Endothelial cell of umbilical vein (primary cell): ENCODE data around the gene STRBP. TPM values are rescaled to one million over a fixed set of nuclear protein-coding genes. Genes with fewer than 3 reads are reported as not detected.

Source experiments
- BruUV-seq: library from RNA; stranded (reverse); fragments of 400-500 nt; replicated peaks from 2 replicates; lab custom pipeline; 2021; lab: Mats Ljungman, UMichigan
- CTCF ChIA-PET: fragments of 300-600, 350-600 bp; sonication (Branson Sonifier 250); formaldehyde crosslinking; loops from one replicate; lab custom pipeline; 2021; ENCODE audit warnings: antibody characterized with exemption, inconsistent platforms; lab: Charles Lee
- POLR2A ChIA-PET: fragments of 300-600, 350-600 bp; sonication (Branson Sonifier 250); formaldehyde crosslinking; loops from one replicate; lab custom pipeline; 2021; ENCODE audit warnings: antibody characterized with exemption, inconsistent platforms; lab: Charles Lee
- DNase-seq: peaks from one replicate; pipeline ENCODE4 v3.0.0-alpha.2; 2011; ENCODE audit warnings: low read depth, low spot score
- FAIRE-seq: peaks from 2 replicates; lab custom pipeline; 2011; peaks lifted over from hg19 to GRCh38; lab: Jason Lieb, UNC
- H2AFZ ChIP-seq: 2 replicates; pipeline ENCODE4 v1.6.0; 2012; ENCODE audit warnings: low read depth, low read length, control low read depth, inconsistent platforms
- H3K27ac ChIP-seq: 2 replicates; pipeline ENCODE4 v1.5.1; 2011; ENCODE audit warnings: low read depth, mild to moderate bottlenecking, control low read depth, low read length, moderate library complexity; ENCODE audit not compliant: insufficient read depth
- H3K27me3 ChIP-seq, 2 experiments: 2 replicates each; pipeline versions ENCODE4 v1.6.0 to v1.6.1; 2011; ENCODE audit warnings: low read length in 2 of 2, mixed read lengths in 1 of 2; ENCODE audit not compliant: control insufficient read depth in 2 of 2, insufficient read depth in 2 of 2
- H3K36me3 ChIP-seq, 2 experiments: 2 replicates in 1 of 2; 3 replicates in 1 of 2; pipeline ENCODE4 v1.5.1; 2011; ENCODE audit warnings: low read length in 2 of 2, mild to moderate bottlenecking in 1 of 2, moderate library complexity in 1 of 2; ENCODE audit not compliant: control insufficient read depth in 2 of 2, insufficient read depth in 2 of 2; ENCODE audit errors: extremely low read depth in 1 of 2
- H3K4me1 ChIP-seq: 3 replicates; pipeline ENCODE4 v1.5.1; 2011; ENCODE audit warnings: mild to moderate bottlenecking, low read length; ENCODE audit not compliant: control insufficient read depth, insufficient read depth; ENCODE audit errors: extremely low read depth
- H3K4me2 ChIP-seq: 2 replicates; pipeline ENCODE4 v1.6.1; 2011; ENCODE audit warnings: low read length, control low read depth, mixed read lengths; ENCODE audit not compliant: insufficient read depth
- H3K4me3 ChIP-seq, 3 experiments: fragments of 200-600 bp in 1 of 3; sonication (generic), shearing (Covaris generic) in 1 of 3; replicated peaks in 1 of 3; 2 replicates each; pipeline ENCODE4 v1.5.1; 2011 to 2016; ENCODE audit warnings: control low read depth in 3 of 3, low read length in 3 of 3, mild to moderate bottlenecking in 2 of 3, inconsistent platforms in 1 of 3, low read depth in 1 of 3, moderate library complexity in 1 of 3; ENCODE audit not compliant: insufficient read depth in 1 of 3
- H3K79me2 ChIP-seq: 2 replicates; pipeline ENCODE4 v1.6.0; 2012; ENCODE audit warnings: low read length, inconsistent platforms; ENCODE audit not compliant: control insufficient read depth, insufficient read depth
- H3K9ac ChIP-seq: replicated peaks from 2 replicates; pipeline ENCODE3; 2011; ENCODE audit warnings: low read length, control low read depth; ENCODE audit not compliant: insufficient read depth; ENCODE audit errors: extremely low read depth
- H3K9me1 ChIP-seq: replicated peaks from 3 replicates; pipeline ENCODE4 v1.6.0; 2011; ENCODE audit warnings: mild to moderate bottlenecking, low read length; ENCODE audit not compliant: control insufficient read depth, insufficient read depth; ENCODE audit errors: extremely low read depth
- H3K9me3 ChIP-seq: replicated peaks from 2 replicates; pipeline ENCODE4 v1.5.1; 2012; ENCODE audit warnings: low read length, inconsistent platforms; ENCODE audit not compliant: control insufficient read depth, insufficient read depth
- H4K20me1 ChIP-seq: replicated peaks from 2 replicates; pipeline ENCODE3; 2011; ENCODE audit warnings: mild to moderate bottlenecking, low read length; ENCODE audit not compliant: control insufficient read depth, insufficient read depth; ENCODE audit errors: extremely low read depth
- FOS ChIP-seq: IDR thresholded peaks from 2 replicates; pipeline ENCODE4 v1.6.1; 2011; ENCODE audit warnings: mild to moderate bottlenecking, low read length, moderate library complexity, borderline replicate concordance; ENCODE audit not compliant: insufficient read depth
- GATA2 ChIP-seq: IDR thresholded peaks from 2 replicates; pipeline ENCODE4 v1.7.0; 2011; ENCODE audit warnings: low read depth, mild to moderate bottlenecking, moderate library complexity, mixed read lengths, low read length; ENCODE audit not compliant: insufficient read length, insufficient read depth
- JUN ChIP-seq: IDR thresholded peaks from 2 replicates; pipeline ENCODE4 v1.6.1; 2011; ENCODE audit warnings: borderline replicate concordance, low read depth; ENCODE audit not compliant: insufficient read length, insufficient read depth
- MYC ChIP-seq: IDR thresholded peaks from one replicate; pipeline ENCODE4 v1.6.1; 2011; ENCODE audit warnings: mild to moderate bottlenecking, low read depth, low read length
- POLR2A ChIP-seq: IDR thresholded peaks from 2 replicates; pipeline ENCODE4 v1.6.1; 2012; ENCODE audit warnings: low read depth, mild to moderate bottlenecking, control low read depth, low read length
- POLR2AphosphoS5 ChIP-seq: IDR thresholded peaks from 2 replicates; pipeline ENCODE4 v1.6.1; 2012; ENCODE audit warnings: low read depth, mild to moderate bottlenecking, control low read depth, low read length, moderate library complexity; ENCODE audit not compliant: insufficient read depth
- dilution Hi-C: fragments of 300-500 bp; cut with MboI; formaldehyde crosslinking; loops from one replicate; pipeline ENCODE4 v1.15.0; 2019; ENCODE audit warnings: low sequenced_read_pairs; ENCODE audit not compliant: extremely low pct_ligation_motif_present
- intact Hi-C: fragments of 100-400 bp; cut with micrococcal nuclease; formaldehyde crosslinking; loops from one replicate; pipeline ENCODE4 v1.10.0; 2022
- polyA plus RNA-seq, 4 experiments: library from polyadenylated mRNA; depleted of rRNA in 3 of 4; stranded (reverse) in 3 of 4; unstranded in 1 of 4; fragments of >200 nt; gene quantifications; 2 replicates each; pipeline versions ENCODE4 v1.2.1 to v1.2.3, GENCODE V29; 2011 to 2012; ENCODE audit warnings: missing spikeins in 1 of 4
- total RNA-seq: library from RNA; stranded (reverse); gene quantifications from 2 replicates; pipeline ENCODE4 v1.2.3, GENCODE V29; 2021
- TF ChIP-seq, protein P1 (sequence below), 2 donors: IDR thresholded peaks; 1 replicate in 1 of 2; 2 replicates in 1 of 2; pipeline ENCODE4 v1.5.1; 2011; ENCODE audit warnings: low read length in 2 of 2, mild to moderate bottlenecking in 2 of 2, moderate library complexity in 2 of 2, control low read depth in 1 of 2, inconsistent platforms in 1 of 2, low read depth in 1 of 2; ENCODE audit not compliant: insufficient read depth in 1 of 2; ENCODE audit errors: extremely low read depth in 1 of 2
- TF ChIP-seq, protein P2 (sequence below): IDR thresholded peaks from 2 replicates; pipeline ENCODE4 v1.6.1; 2011; ENCODE audit not compliant: insufficient read depth, insufficient read length

The STRBP gene
- total and polyA plus RNA-seq, 2 donors (not counting 3 experiments of a cell fraction or from before 2014, with no cell fraction given): 7.7 to 15.4 TPM

DNA sequence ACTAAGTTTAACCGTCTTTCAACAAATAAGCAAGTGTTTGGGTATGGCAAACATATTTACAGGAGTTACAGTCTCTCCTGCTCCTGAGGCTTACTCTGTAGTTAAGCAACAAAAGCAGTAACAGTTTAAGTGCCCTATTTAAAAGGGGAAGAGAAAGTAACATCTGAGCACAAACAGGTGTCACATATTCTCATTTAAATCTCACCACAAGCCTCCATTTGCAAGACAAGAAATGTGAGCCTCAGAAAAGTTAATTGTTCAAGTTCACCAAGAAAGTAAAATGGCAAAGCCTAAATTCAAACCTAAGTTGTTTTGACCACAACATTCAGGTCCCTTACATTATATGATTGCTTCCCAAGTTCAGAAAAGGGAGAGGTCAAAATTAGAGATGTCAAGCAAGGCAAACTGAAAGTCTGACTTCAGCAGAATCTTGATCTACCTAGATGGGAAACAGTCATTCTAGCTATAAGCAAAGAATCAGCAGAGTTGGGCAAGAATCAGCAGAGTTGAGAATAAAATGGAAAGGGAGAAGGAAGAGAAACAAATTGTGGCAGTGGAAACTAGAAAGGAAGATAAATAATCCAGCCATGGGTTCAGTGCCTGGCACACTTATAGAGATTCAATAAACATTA lies 93.4 kb downstream of the STRBP start:
- peaks cover 8% of the 10 kb centered on the region for H3K4me1 ChIP-seq
- no peak overlapping the region for H3K4me3 ChIP-seq
- H3K4me2 ChIP-seq: no peak overlapping the region
- no peak overlapping the region for H2AFZ ChIP-seq
- BruUV-seq: no TSS peak
- dilution Hi-C loops: no loop called here
- FAIRE-seq (no peak), DNase-seq (no peak)
- H3K79me2 ChIP-seq: no peaks in the 10 kb centered on the region
- H3K9ac ChIP-seq: no peak overlapping the region
- H3K36me3 ChIP-seq: no peaks in the 10 kb centered on the region
- no peak overlapping the region for H3K27ac ChIP-seq
- H3K27me3 ChIP-seq: no peaks in the 10 kb centered on the region
- intact Hi-C loops: no loop called here
- no peaks in the 10 kb centered on the region for H3K9me1 ChIP-seq
- no peaks in the 10 kb centered on the region for H4K20me1 ChIP-seq
- CTCF ChIA-PET: no interaction called here
- POLR2A ChIA-PET: no interaction called here
- H3K9me3 ChIP-seq: no peaks in the 10 kb centered on the region
- TF ChIP-seq POLR2AphosphoS5 (no peak), JUN (no peak), MYC (no peak), GATA2 (no peak), POLR2A (no peak), FOS (no peak)
- TF ChIP-seq, protein P1, sequence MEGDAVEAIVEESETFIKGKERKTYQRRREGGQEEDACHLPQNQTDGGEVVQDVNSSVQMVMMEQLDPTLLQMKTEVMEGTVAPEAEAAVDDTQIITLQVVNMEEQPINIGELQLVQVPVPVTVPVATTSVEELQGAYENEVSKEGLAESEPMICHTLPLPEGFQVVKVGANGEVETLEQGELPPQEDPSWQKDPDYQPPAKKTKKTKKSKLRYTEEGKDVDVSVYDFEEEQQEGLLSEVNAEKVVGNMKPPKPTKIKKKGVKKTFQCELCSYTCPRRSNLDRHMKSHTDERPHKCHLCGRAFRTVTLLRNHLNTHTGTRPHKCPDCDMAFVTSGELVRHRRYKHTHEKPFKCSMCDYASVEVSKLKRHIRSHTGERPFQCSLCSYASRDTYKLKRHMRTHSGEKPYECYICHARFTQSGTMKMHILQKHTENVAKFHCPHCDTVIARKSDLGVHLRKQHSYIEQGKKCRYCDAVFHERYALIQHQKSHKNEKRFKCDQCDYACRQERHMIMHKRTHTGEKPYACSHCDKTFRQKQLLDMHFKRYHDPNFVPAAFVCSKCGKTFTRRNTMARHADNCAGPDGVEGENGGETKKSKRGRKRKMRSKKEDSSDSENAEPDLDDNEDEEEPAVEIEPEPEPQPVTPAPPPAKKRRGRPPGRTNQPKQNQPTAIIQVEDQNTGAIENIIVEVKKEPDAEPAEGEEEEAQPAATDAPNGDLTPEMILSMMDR (IDR thresholded peaks at IDR 0.05; ENCODE audit: extremely low read depth in 1 of 2, insufficient read depth in 1 of 2, low read depth in 1 of 2, low read length in 2 of 2): no peak
- TF ChIP-seq, protein P2, sequence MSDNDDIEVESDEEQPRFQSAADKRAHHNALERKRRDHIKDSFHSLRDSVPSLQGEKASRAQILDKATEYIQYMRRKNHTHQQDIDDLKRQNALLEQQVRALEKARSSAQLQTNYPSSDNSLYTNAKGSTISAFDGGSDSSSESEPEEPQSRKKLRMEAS: no peak
